ENCODE measurements around the gene SPATS2.

GRCh38 chr12:49323524-49324097 is 43.7 kb upstream of the SPATS2 start:
- no peak for TF ChIP-seq POLR2A (IDR thresholded peaks at IDR 0.05)
- TF ChIP-seq, protein P1, sequence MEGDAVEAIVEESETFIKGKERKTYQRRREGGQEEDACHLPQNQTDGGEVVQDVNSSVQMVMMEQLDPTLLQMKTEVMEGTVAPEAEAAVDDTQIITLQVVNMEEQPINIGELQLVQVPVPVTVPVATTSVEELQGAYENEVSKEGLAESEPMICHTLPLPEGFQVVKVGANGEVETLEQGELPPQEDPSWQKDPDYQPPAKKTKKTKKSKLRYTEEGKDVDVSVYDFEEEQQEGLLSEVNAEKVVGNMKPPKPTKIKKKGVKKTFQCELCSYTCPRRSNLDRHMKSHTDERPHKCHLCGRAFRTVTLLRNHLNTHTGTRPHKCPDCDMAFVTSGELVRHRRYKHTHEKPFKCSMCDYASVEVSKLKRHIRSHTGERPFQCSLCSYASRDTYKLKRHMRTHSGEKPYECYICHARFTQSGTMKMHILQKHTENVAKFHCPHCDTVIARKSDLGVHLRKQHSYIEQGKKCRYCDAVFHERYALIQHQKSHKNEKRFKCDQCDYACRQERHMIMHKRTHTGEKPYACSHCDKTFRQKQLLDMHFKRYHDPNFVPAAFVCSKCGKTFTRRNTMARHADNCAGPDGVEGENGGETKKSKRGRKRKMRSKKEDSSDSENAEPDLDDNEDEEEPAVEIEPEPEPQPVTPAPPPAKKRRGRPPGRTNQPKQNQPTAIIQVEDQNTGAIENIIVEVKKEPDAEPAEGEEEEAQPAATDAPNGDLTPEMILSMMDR (IDR thresholded peaks at IDR 0.05) = no peak
- no peak for TF ChIP-seq POLR2AphosphoS5 (IDR thresholded peaks at IDR 0.05)
- no peak for TF ChIP-seq EP300 (IDR thresholded peaks at IDR 0.05)

Measured in gastroesophageal sphincter (tissue), 3 donors.